GM12878 (cell line): ENCODE measurements around the gene SETD2. TPM values are rescaled to one million over a fixed set of nuclear protein-coding genes. Genes with fewer than 3 reads are reported as not detected.
A peak's percentile ranks its signal among the peaks of the same experiment; 100 is the strongest.

ENCODE experiments used
- ATAC-seq: fragments of 200-7000 bp; cut with Tn5 transposase; 3 replicates; pipeline ENCODE4 v1.9.1; 2020; ENCODE audit warnings: mild to moderate bottlenecking, moderate library complexity
- BruUV-seq: library from RNA; stranded (reverse); fragments of 400-500 nt; replicated peaks from 2 replicates; lab custom pipeline; 2021; lab: Mats Ljungman, UMichigan
- CTCF ChIA-PET: fragments of 300-600 bp; sonication (Branson Sonifier 250); formaldehyde crosslinking; extraction: SDS; loops from one replicate; lab custom pipeline; 2021; ENCODE audit warnings: inconsistent platforms; lab: Yijun Ruan, JAX
- POLR2A ChIA-PET: fragments of 350-600 bp; formaldehyde crosslinking; extraction: SDS; loops from one replicate; lab custom pipeline; 2021; ENCODE audit warnings: inconsistent platforms; lab: Charles Lee
- RAD21 ChIA-PET: fragments of 300-600 bp; sonication (Branson Sonifier 250); formaldehyde crosslinking; loops from one replicate; lab custom pipeline; 2023; ENCODE audit warnings: antibody characterized with exemption; ENCODE audit not compliant: unreplicated experiment; lab: Charles Lee
- SMC1A ChIA-PET: fragments of 300-600 bp; sonication (Branson Sonifier 250); formaldehyde crosslinking; loops from one replicate; lab custom pipeline; 2023; ENCODE audit not compliant: unreplicated experiment, uncharacterized antibody; lab: Charles Lee
- DNase-seq: peaks from one replicate; pipeline ENCODE4 v3.0.0-alpha.2; 2011; ENCODE audit warnings: low read depth, low spot score
- FAIRE-seq: peaks from 3 replicates; lab custom pipeline; 2011; peaks lifted over from hg19 to GRCh38; lab: Jason Lieb, UNC
- H2AFZ ChIP-seq: 2 replicates; pipeline ENCODE4 v1.6.0; 2011; ENCODE audit warnings: low read depth, low read length, control low read depth; ENCODE audit not compliant: control insufficient read depth
- H3K27ac ChIP-seq: 2 replicates; pipeline ENCODE4 v1.5.1; 2011; ENCODE audit warnings: control low read depth; ENCODE audit not compliant: control insufficient read depth, insufficient read depth
- H3K27me3 ChIP-seq, 2 experiments: replicated peaks in 1 of 2; 2 replicates each; pipeline versions ENCODE4 v1.6.0 to v1.6.1; 2011; ENCODE audit warnings: low read length in 1 of 2; ENCODE audit not compliant: control insufficient read depth in 2 of 2, insufficient read depth in 2 of 2
- H3K36me3 ChIP-seq, 2 experiments: 2 replicates each; pipeline ENCODE4 v1.5.1; 2011; ENCODE audit warnings: low read length in 1 of 2; ENCODE audit not compliant: control insufficient read depth in 2 of 2, insufficient read depth in 2 of 2
- H3K4me1 ChIP-seq: 2 replicates; pipeline ENCODE4 v1.6.1; 2011; ENCODE audit warnings: mild to moderate bottlenecking, low read length, moderate library complexity, mixed read lengths; ENCODE audit not compliant: control insufficient read depth, insufficient read depth
- H3K4me2 ChIP-seq: 2 replicates; pipeline ENCODE4 v1.6.0; 2011; ENCODE audit warnings: control low read depth; ENCODE audit not compliant: control insufficient read depth, insufficient read depth
- H3K4me3 ChIP-seq: fragments of 200-600 bp; sonication (generic); 2 replicates; pipeline ENCODE4 v1.5.1; 2016
- H3K79me2 ChIP-seq: 2 replicates; pipeline ENCODE4 v1.6.0; 2011; ENCODE audit warnings: low read length; ENCODE audit not compliant: control insufficient read depth, insufficient read depth
- H3K9ac ChIP-seq: 2 replicates; pipeline ENCODE4 v1.8.0; 2011; ENCODE audit warnings: low read length, control low read depth, mixed read lengths; ENCODE audit not compliant: control insufficient read depth, insufficient read depth
- H3K9me3 ChIP-seq: replicated peaks from 3 replicates; pipeline ENCODE4 v1.5.1; 2011; ENCODE audit warnings: mild to moderate bottlenecking, low read length; ENCODE audit not compliant: control insufficient read depth, insufficient read depth
- H4K20me1 ChIP-seq: 2 replicates; pipeline ENCODE4 v1.6.0; 2011; ENCODE audit not compliant: control insufficient read depth, insufficient read depth
- BACH1 ChIP-seq: fragments of 450-650 bp; IDR thresholded peaks from 2 replicates; pipeline ENCODE4 v1.6.1; 2017; ENCODE audit warnings: mild to moderate bottlenecking, borderline replicate concordance
- CTCF ChIP-seq, 3 experiments: IDR thresholded peaks in 2 of 3; conservative IDR thresholded peaks in 1 of 3; 2 replicates each; pipeline ENCODE4 v1.5.1; 2011; ENCODE audit warnings: low read depth in 3 of 3, low read length in 3 of 3, mild to moderate bottlenecking in 3 of 3, control low read depth in 2 of 3, moderate library complexity in 2 of 3, inconsistent platforms in 1 of 3, mixed read lengths in 1 of 3; ENCODE audit not compliant: control insufficient read depth in 2 of 3, insufficient read depth in 1 of 3; ENCODE audit errors: extremely low read depth in 1 of 3
- FOXK2 ChIP-seq: fragments of 450-650 bp; IDR thresholded peaks from 2 replicates; pipeline ENCODE4 v1.6.1; 2017; ENCODE audit warnings: mild to moderate bottlenecking, moderate library complexity
- POLR2A ChIP-seq: IDR thresholded peaks from 2 replicates; pipeline ENCODE4 v1.6.1; 2011; ENCODE audit warnings: low read depth, mild to moderate bottlenecking, low read length
- SMC3 ChIP-seq: IDR thresholded peaks from 2 replicates; pipeline ENCODE4 v1.6.1; 2011; ENCODE audit warnings: low read length, improper control_type of control experiment, borderline replicate concordance
- WGBS: methylation state at CpG from one replicate; pipeline ENCODE4 v1.1.6; 2016; ENCODE audit warnings: low lambda C conversion rate; ENCODE audit not compliant: insufficient replicate concordance, insufficient coverage; ENCODE audit errors: missing lambda C conversion rate; 5-methylcytosine and 5-hydroxymethylcytosine counted together
- in situ Hi-C: fragments of 300-500 bp; cut with MboI; formaldehyde crosslinking; loops from 9 replicates; pipeline ENCODE4 v1.14.3; 2018; ENCODE audit warnings: mixed read lengths
- intact Hi-C: fragments of 100-400 bp; cut with micrococcal nuclease; formaldehyde crosslinking; loops from one replicate; pipeline ENCODE4 v1.14.2; 2022; ENCODE audit not compliant: unreplicated experiment
- polyA plus RNA-seq, 11 experiments: library from polyadenylated mRNA; depleted of rRNA in 4 of 11; unstranded in 6 of 11; stranded (reverse) in 5 of 11; fragments of >200 nt; fragmentation: Nextera tagmentation in 4 of 11; fragmentation: Illumina TruSeq in 1 of 11; extraction: Ambion mirVana in 4 of 11; extraction: Trizol in 1 of 11; gene quantifications; 1 replicate in 1 of 11; 2 replicates in 10 of 11; pipeline versions ENCODE4 v1.2.1 to v1.2.3, GENCODE V29; 2011 to 2016; ENCODE audit warnings: inconsistent platforms in 2 of 11, missing spikeins in 2 of 11, low read depth in 1 of 11
- small RNA-seq: library from RNA; depleted of rRNA; stranded (forward); fragments of <200 nt; gene quantifications from one replicate; pipeline ENCODE3, GENCODE V24; 2014
- total RNA-seq, 4 experiments: library from RNA; depleted of rRNA in 3 of 4; stranded (reverse); fragments of >200 nt in 3 of 4; fragmentation: Illumina TruSeq in 1 of 4; extraction: Trizol in 1 of 4; gene quantifications; 2 replicates each; pipeline versions ENCODE4 v1.2.1 to v1.2.3, GENCODE V29; 2013 to 2021

Gene SETD2
- total and polyA plus RNA-seq, 10 of the 15 experiments (the other 5 are each of a cell fraction or from before 2014, with no cell fraction given): 8.4 to 44.9 (median 24.5) TPM

- peaks cover 45% of the 10 kb centered on the region for H3K4me1 ChIP-seq
- ChIA-PET CTCF (interaction anchor here (0.9 to 5.2 kb wide), 5 partner anchors 9 to 57 kb away, joined by 3 to 31 read pairs (median 4); no protein-coding TSS in a partner anchor), SMC1A (interaction anchor here (1.0 to 4.0 kb wide), 8 partner anchors 9 to 43 kb away, joined by 3 to 25 read pairs (median 6); no protein-coding TSS in a partner anchor), RAD21 (interaction anchor here (0.8 to 3.0 kb wide), 8 partner anchors 8 to 39 kb away, joined by 3 to 12 read pairs (median 5); partner anchors contain the start of gene CCDC12)
- H3K9ac ChIP-seq: no peak overlapping the region
- no TSS peak for BruUV-seq
- H3K4me2 ChIP-seq: no peak overlapping the region
- H4K20me1 ChIP-seq: peaks cover 15% of the 10 kb centered on the region
- peaks cover 14 to 24% of the 10 kb centered on the region in 2 experiments for H3K36me3 ChIP-seq
- DNase-seq: no peak
- TF ChIP-seq CTCF (IDR thresholded peaks at IDR 0.05 in 2 of 3, conservative IDR thresholded peaks at IDR 0.05 in 1 of 3; ENCODE audit: control insufficient read depth in 2 of 3, extremely low read depth in 1 of 3, insufficient read depth in 1 of 3, low read depth in 3 of 3, low read length in 3 of 3): peak; percentile 5 to 18 (median 8); a peak in 1 of 6 replicates
- peak; percentile 6; the same call in 1 of the 2 replicates for TF ChIP-seq POLR2A
- TF ChIP-seq SMC3: peak; percentile 10; the same call in 1 of the 2 replicates
- no peak for TF ChIP-seq BACH1
- no peak for TF ChIP-seq FOXK2
- TF ChIP-seq, all 136 proteins: peak for 3
- FAIRE-seq (no peak), ATAC-seq (peak; percentile 57)
- Histone ChIP-seq H3K4me3 (no peak overlapping the region), H2AFZ (no peak overlapping the region), H3K79me2 (peaks cover 81% of the 10 kb centered on the region), H3K27me3 (no peaks in the 10 kb centered on the region), H3K27ac (no peak overlapping the region), H3K9me3 (peaks cover 3% of the 10 kb centered on the region; the same call in 2 of the 3 replicates)
- 75% methylated on average over 5 of the region's 5 CpGs for WGBS
- POLR2A ChIA-PET: interaction anchor here (0.9 to 2.7 kb wide), 6 partner anchors 9 to 36 kb away, joined by 3 to 7 read pairs (median 6); partner anchors contain the start of genes CCDC12 and NBEAL2
- intact Hi-C loops (no loop called here), in situ Hi-C loops (no loop called here)
Observed at GRCh38 chr3:46966811-46967210, 197.1 kb downstream of the SETD2 start.

Small RNAs within 50 kb of the gene (small RNA-seq; reads per million reads assigned to genes)
- gene MRPL57P3: not detected

Other genes starting within 250 kb of the SETD2 start
- 46.9 and 53.0 TPM in 2 replicates for gene CCDC12, start 187.4 kb downstream of the SETD2 start, total RNA-seq (2014; rRNA removed)
- 67.3 and 72.4 TPM in 2 replicates for gene CCDC12, start 187.4 kb downstream of the SETD2 start, total RNA-seq (2014; rRNA removed; fragmentation: Illumina TruSeq; extraction: Trizol)
- gene CCDC12, start 187.4 kb downstream of the SETD2 start, total RNA-seq (2021): 65.8 and 65.9 TPM in 2 replicates
- gene CCDC12, start 187.4 kb downstream of the SETD2 start, polyA plus RNA-seq (2011; rRNA removed): 31.2 and 45.6 TPM in 2 replicates
- gene CCDC12, start 187.4 kb downstream of the SETD2 start, polyA plus RNA-seq (2014; fragmentation: Illumina TruSeq; extraction: Trizol): 11.2 and 63.3 TPM in 2 replicates
- 10 to 100 TPM in 1 of 2 experiments, 1 to 10 TPM in 1; 9.2 to 22.5 TPM for gene CCDC12, start 187.4 kb downstream of the SETD2 start, polyA plus RNA-seq (2014; fragmentation: Nextera tagmentation; extraction: Ambion mirVana)
- gene CCDC12, start 187.4 kb downstream of the SETD2 start, polyA plus RNA-seq (2014; rRNA removed): 59.3 and 67.6 TPM in 2 replicates
- 10 to 100 TPM; 83.1 to 91.4 TPM for gene CCDC12, start 187.4 kb downstream of the SETD2 start, polyA plus RNA-seq (2016; fragmentation: Nextera tagmentation; extraction: Ambion mirVana)
- gene NBEAL2, start 184.4 kb downstream of the SETD2 start, total RNA-seq (2014; rRNA removed): 47.2 and 52.0 TPM in 2 replicates
- 19.7 and 21.8 TPM in 2 replicates for gene NBEAL2, start 184.4 kb downstream of the SETD2 start, total RNA-seq (2014; rRNA removed; fragmentation: Illumina TruSeq; extraction: Trizol)
- 106 and 127 TPM in 2 replicates for gene NBEAL2, start 184.4 kb downstream of the SETD2 start, total RNA-seq (2021)
- gene NBEAL2, start 184.4 kb downstream of the SETD2 start, polyA plus RNA-seq (2011; rRNA removed): 17.1 and 29.0 TPM in 2 replicates
- gene NBEAL2, start 184.4 kb downstream of the SETD2 start, polyA plus RNA-seq (2014; fragmentation: Illumina TruSeq; extraction: Trizol): 16.4 and 41.4 TPM in 2 replicates
- under 1 TPM; 0.07 to 0.18 TPM for gene NBEAL2, start 184.4 kb downstream of the SETD2 start, polyA plus RNA-seq (2014; fragmentation: Nextera tagmentation; extraction: Ambion mirVana)
- 96.3 and 110 TPM in 2 replicates for gene NBEAL2, start 184.4 kb downstream of the SETD2 start, polyA plus RNA-seq (2014; rRNA removed)
- 10 to 100 TPM; 22.5 to 29.7 TPM for gene NBEAL2, start 184.4 kb downstream of the SETD2 start, polyA plus RNA-seq (2016; fragmentation: Nextera tagmentation; extraction: Ambion mirVana)
- 4.6 and 6.8 TPM in 2 replicates for gene KIF9, start 118.7 kb upstream of the SETD2 start, total RNA-seq (2014; rRNA removed)
- 4.1 and 5.2 TPM in 2 replicates for gene KIF9, start 118.7 kb upstream of the SETD2 start, total RNA-seq (2014; rRNA removed; fragmentation: Illumina TruSeq; extraction: Trizol)
- gene KIF9, start 118.7 kb upstream of the SETD2 start, total RNA-seq (2021): 4.6 and 6.3 TPM in 2 replicates
- 5.3 and 6.7 TPM in 2 replicates for gene KIF9, start 118.7 kb upstream of the SETD2 start, polyA plus RNA-seq (2011; rRNA removed)
- gene KIF9, start 118.7 kb upstream of the SETD2 start, polyA plus RNA-seq (2014; fragmentation: Illumina TruSeq; extraction: Trizol): 2.7 and 3.0 TPM in 2 replicates
- gene KIF9, start 118.7 kb upstream of the SETD2 start, polyA plus RNA-seq (2014; fragmentation: Nextera tagmentation; extraction: Ambion mirVana): 1 to 10 TPM; 7.6 to 8.0 TPM
- gene KIF9, start 118.7 kb upstream of the SETD2 start, polyA plus RNA-seq (2014; rRNA removed): 5.4 TPM in 2 replicates
- 10 to 100 TPM in 1 of 2 experiments, 1 to 10 TPM in 1; 8.2 to 10.2 TPM for gene KIF9, start 118.7 kb upstream of the SETD2 start, polyA plus RNA-seq (2016; fragmentation: Nextera tagmentation; extraction: Ambion mirVana)
- 28.6 and 32.1 TPM in 2 replicates for gene KLHL18, start 118.8 kb upstream of the SETD2 start, total RNA-seq (2014; rRNA removed)
- 22.7 and 24.0 TPM in 2 replicates for gene KLHL18, start 118.8 kb upstream of the SETD2 start, total RNA-seq (2014; rRNA removed; fragmentation: Illumina TruSeq; extraction: Trizol)
- gene KLHL18, start 118.8 kb upstream of the SETD2 start, total RNA-seq (2021): 51.5 and 56.5 TPM in 2 replicates
- 36.7 and 61.5 TPM in 2 replicates for gene KLHL18, start 118.8 kb upstream of the SETD2 start, polyA plus RNA-seq (2011; rRNA removed)
- 20.2 and 28.5 TPM in 2 replicates for gene KLHL18, start 118.8 kb upstream of the SETD2 start, polyA plus RNA-seq (2014; fragmentation: Illumina TruSeq; extraction: Trizol)
- 10 to 100 TPM; 65.6 to 69.8 TPM for gene KLHL18, start 118.8 kb upstream of the SETD2 start, polyA plus RNA-seq (2014; fragmentation: Nextera tagmentation; extraction: Ambion mirVana)
- 32.6 and 35.6 TPM in 2 replicates for gene KLHL18, start 118.8 kb upstream of the SETD2 start, polyA plus RNA-seq (2014; rRNA removed)
- gene KLHL18, start 118.8 kb upstream of the SETD2 start, polyA plus RNA-seq (2016; fragmentation: Nextera tagmentation; extraction: Ambion mirVana): 10 to 100 TPM; 51.8 to 56.6 TPM
- gene PTPN23, start 216.9 kb upstream of the SETD2 start, total RNA-seq (2014; rRNA removed): 4.1 and 4.4 TPM in 2 replicates
- gene PTPN23, start 216.9 kb upstream of the SETD2 start, total RNA-seq (2014; rRNA removed; fragmentation: Illumina TruSeq; extraction: Trizol): 3.7 and 4.2 TPM in 2 replicates
- 25.4 and 28.6 TPM in 2 replicates for gene PTPN23, start 216.9 kb upstream of the SETD2 start, total RNA-seq (2021)
- gene PTPN23, start 216.9 kb upstream of the SETD2 start, polyA plus RNA-seq (2011; rRNA removed): 0.46 and 0.92 TPM in 2 replicates
- 2.0 and 4.8 TPM in 2 replicates for gene PTPN23, start 216.9 kb upstream of the SETD2 start, polyA plus RNA-seq (2014; fragmentation: Illumina TruSeq; extraction: Trizol)
- gene PTPN23, start 216.9 kb upstream of the SETD2 start, polyA plus RNA-seq (2014; fragmentation: Nextera tagmentation; extraction: Ambion mirVana): under 1 TPM; 0.44 to 0.68 TPM
- gene PTPN23, start 216.9 kb upstream of the SETD2 start, polyA plus RNA-seq (2014; rRNA removed): 6.9 and 11.9 TPM in 2 replicates
- 10 to 100 TPM in 1 of 2 experiments, 1 to 10 TPM in 1; 9.8 to 10.5 TPM for gene PTPN23, start 216.9 kb upstream of the SETD2 start, polyA plus RNA-seq (2016; fragmentation: Nextera tagmentation; extraction: Ambion mirVana)